ENCODE measurements around the gene COQ8A.

- TF ChIP-seq CTCF (IDR thresholded peaks at IDR 0.05): no peak
- TF ChIP-seq EP300 (IDR thresholded peaks at IDR 0.05): no peak
- TF ChIP-seq POLR2A (IDR thresholded peaks at IDR 0.05): no peak
- TF ChIP-seq POLR2AphosphoS5 (IDR thresholded peaks at IDR 0.05): no peak
Measured at GRCh38 chr1:226901421-226901820, 38.7 kb upstream of the COQ8A start.
